Spleen (tissue), 7 donors: ENCODE measurements around the gene TPM1.

Source experiments
- CTCF ChIP-seq, 11 experiments: fragments of 200-600 bp in 7 of 11; fragments of 450-650 bp in 4 of 11; sonication (generic) in 4 of 11; IDR thresholded peaks in 8 of 11; conservative IDR thresholded peaks in 3 of 11; 1 replicate in 7 of 11; 2 replicates in 4 of 11; pipeline versions ENCODE4 v1.4.0 to v1.8.0; 2016 to 2021; ENCODE audit warnings: antibody characterized with exemption in 11 of 11, inconsistent platforms in 4 of 11, mild to moderate bottlenecking in 1 of 11
- POLR2AphosphoS5 ChIP-seq, 3 donors: sonication (generic); formaldehyde crosslinking; IDR thresholded peaks; one replicate each; pipeline ENCODE4 v1.5.1; 2017; ENCODE audit warnings: antibody characterized with exemption in 3 of 3
- donor health status: DM: no; HTN: no; CAD: no; lungs with moderate emphysema.
- donor health status: DM: no; HTN: no; CAD: no.
- donor health status: DM: no; HTN: no; CAD: no.

DNA sequence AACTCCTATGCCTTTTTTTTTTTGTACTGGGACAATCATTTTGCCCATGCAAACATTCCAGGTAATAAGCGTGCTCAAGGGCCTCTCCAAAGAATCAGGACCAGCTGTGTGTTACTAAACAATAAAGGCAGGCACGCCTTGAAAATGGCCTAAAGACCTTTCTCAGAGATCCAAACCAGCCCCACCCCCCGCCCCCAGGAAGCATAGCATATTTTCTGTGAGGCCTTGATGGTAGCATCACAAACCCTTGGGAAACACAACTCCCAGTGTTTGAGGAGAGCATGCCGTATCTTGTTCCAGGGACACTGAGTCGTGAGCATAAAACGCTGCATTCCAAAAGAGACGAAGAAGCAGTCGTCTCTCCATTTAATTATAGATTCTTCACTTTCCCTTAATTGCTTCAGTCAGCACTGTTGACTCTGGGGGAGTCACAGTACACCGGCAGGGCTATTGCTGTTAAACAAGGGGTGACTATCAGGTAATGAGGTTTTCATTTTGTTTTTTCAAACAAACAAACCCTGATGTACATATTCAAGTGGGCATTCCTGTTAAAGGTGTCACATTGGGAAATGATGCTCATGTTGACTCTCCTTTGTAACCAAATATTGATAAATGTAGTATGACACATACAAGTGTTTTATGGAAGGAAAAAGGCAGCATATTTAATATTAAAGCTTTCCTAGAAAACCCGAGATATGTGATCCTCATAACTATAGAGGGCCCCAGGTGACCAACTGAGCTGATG lies 4.4 kb upstream of the TPM1 start:
- no peak for TF ChIP-seq CTCF (IDR thresholded peaks at IDR 0.05 in 8 of 11, conservative IDR thresholded peaks at IDR 0.05 in 3 of 11)
- no peak for TF ChIP-seq POLR2AphosphoS5 (IDR thresholded peaks at IDR 0.05)
